Peyer's patch (tissue), 4 donors: ENCODE data around the gene DNAH17.

ENCODE experiments used
- POLR2A ChIP-seq, 2 donors: fragments of 450-650 bp; IDR thresholded peaks; one replicate each; pipeline ENCODE4 v1.5.1; 2017; ENCODE audit warnings: antibody characterized with exemption in 2 of 2, mild to moderate bottlenecking in 2 of 2, moderate library complexity in 2 of 2
- TF ChIP-seq, protein P1 (sequence below), 6 experiments: fragments of 450-650 bp in 4 of 6; fragments of 200-600 bp in 2 of 6; sonication (generic) in 1 of 6; IDR thresholded peaks; one replicate each; pipeline ENCODE4 v1.5.1; 2017 to 2019; ENCODE audit warnings: antibody characterized with exemption in 6 of 6, mild to moderate bottlenecking in 3 of 6, moderate library complexity in 1 of 6

- TF ChIP-seq, protein P1, sequence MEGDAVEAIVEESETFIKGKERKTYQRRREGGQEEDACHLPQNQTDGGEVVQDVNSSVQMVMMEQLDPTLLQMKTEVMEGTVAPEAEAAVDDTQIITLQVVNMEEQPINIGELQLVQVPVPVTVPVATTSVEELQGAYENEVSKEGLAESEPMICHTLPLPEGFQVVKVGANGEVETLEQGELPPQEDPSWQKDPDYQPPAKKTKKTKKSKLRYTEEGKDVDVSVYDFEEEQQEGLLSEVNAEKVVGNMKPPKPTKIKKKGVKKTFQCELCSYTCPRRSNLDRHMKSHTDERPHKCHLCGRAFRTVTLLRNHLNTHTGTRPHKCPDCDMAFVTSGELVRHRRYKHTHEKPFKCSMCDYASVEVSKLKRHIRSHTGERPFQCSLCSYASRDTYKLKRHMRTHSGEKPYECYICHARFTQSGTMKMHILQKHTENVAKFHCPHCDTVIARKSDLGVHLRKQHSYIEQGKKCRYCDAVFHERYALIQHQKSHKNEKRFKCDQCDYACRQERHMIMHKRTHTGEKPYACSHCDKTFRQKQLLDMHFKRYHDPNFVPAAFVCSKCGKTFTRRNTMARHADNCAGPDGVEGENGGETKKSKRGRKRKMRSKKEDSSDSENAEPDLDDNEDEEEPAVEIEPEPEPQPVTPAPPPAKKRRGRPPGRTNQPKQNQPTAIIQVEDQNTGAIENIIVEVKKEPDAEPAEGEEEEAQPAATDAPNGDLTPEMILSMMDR (IDR thresholded peaks at IDR 0.05) = no peak
- TF ChIP-seq POLR2A (IDR thresholded peaks at IDR 0.05) = no peak
Observed at GRCh38 chr17:78607038-78607437, 29.8 kb upstream of the DNAH17 start.
